T1000 (cell line): ENCODE results near the gene GLIS1.

Experiments
- DNase-seq: peaks from one replicate; lab custom pipeline; 2025; ENCODE audit warnings: mixed read lengths; lab: John Stamatoyannopoulos, UW

The GLIS1 gene

DNA sequence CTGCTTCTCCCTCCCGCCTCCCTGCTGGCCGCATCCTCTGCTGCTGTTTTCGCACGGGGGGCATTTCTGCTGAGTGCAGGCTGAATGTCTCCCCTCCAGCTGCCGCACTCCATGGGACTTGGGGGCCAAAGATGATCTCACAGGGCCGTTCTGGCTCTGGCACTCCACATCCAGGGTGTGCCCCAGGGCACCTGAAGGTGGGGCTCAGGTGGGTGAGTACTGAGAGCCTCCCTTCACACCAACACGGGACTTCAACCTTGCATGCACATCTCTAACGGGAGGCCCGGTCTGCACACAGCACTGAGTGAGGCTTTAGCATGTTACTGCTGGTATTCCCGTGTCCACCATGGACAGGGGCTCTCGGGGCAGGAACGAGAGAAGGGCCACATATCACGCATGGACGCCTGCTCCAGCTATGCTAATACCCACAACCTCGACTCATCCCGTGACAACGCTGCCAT is 190.9 kb downstream of the GLIS1 start:
- DNase-seq: no peak

DNA sequence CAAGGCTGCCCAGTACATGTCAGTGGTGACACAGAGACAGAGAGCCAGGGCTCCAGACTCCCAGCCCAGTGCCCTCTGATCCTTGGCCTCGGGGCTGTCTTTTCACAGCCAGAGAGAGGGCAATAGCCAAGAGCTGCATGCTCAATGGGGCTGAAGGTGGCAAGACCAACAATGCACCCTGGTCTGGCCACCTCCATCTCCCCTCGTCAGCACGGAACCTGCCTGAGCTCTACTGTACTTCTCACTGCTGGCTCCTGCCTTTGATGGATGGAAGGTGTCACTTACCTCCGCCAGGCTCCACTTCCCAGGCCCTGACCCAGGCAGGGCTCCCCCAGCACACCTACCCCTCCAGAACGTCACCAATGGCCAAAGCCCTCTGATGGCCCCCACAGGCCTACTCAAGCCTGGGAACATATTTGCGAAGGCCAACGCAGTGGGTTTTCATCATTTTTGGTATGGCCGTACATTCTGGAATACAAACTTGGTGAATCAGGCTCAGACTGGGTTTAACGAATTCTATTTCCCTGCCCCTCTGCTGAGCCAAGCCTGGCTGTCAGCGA is 191.7 kb downstream of the GLIS1 start:
- DNase-seq: no peak

DNA sequence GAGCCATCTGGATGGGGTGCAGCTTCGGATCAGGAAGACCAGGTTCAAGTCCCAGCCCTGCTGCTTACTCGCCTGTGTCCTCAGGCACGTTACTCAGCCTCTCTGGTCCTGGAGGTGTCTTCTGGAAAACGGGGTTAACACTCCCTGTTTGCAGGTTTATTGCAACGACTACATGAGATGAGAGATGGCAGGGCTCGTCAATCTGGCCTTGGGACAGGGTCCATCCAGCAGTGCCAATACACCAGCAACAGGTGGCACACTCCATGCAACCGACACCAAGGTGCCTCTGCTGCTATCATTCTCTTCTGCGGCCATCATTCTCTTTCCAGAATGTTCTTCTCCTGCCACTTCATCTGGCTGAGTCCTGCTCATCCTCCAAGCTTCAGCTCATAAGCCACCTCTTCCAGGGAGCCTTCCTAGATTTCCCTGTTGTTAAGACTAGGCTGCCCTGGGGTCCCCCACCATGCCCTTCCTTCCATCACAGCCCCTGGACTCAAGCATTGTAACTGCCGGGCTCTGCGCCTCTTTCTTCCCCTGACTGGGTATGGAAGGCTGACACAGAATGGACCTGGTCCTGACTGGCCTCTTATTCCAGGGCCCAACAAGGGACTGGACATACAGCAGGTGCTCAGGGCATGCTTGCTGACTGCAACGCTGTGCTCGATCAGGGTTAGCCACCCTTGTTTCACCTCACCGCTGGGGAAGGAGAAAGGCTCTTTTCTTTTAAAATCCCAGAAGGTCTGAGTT is 192.4 kb downstream of the GLIS1 start:
- DNase-seq: no peak

DNA sequence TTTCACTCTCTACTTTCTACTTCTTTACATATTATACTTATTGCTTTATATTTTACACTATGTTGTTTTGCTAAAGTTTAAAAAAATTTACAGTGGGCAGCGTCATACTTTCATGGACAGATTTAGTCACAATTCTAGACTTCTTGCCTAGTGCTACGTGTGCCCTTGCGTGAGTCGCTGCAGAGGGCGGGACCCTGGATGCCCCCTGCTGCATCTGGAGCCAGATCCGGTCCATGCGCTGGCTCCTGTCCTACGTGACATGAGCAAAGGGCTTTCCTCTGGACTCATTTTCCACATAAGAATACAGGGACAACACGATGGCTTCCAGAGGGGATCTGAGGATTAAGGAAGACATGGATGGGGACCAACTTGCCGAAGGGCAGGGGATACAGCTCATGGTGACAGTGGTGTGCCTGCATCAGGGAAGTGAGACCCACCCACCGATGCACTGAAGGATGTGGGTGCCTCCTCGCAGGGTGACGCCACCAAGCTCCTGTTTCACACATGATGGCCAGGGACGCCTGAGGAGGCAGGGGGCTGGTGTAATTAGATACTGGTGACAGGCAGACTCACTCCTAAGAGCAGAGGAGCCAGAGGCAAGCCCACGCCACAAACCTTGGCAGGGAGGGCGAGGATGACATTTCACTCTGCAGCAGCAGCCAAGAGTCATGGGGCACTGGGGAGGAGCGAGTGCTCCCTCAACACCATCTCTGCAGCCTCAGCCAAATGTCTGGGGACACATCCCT is 193.1 kb downstream of the GLIS1 start:
- DNase-seq: no peak

DNA sequence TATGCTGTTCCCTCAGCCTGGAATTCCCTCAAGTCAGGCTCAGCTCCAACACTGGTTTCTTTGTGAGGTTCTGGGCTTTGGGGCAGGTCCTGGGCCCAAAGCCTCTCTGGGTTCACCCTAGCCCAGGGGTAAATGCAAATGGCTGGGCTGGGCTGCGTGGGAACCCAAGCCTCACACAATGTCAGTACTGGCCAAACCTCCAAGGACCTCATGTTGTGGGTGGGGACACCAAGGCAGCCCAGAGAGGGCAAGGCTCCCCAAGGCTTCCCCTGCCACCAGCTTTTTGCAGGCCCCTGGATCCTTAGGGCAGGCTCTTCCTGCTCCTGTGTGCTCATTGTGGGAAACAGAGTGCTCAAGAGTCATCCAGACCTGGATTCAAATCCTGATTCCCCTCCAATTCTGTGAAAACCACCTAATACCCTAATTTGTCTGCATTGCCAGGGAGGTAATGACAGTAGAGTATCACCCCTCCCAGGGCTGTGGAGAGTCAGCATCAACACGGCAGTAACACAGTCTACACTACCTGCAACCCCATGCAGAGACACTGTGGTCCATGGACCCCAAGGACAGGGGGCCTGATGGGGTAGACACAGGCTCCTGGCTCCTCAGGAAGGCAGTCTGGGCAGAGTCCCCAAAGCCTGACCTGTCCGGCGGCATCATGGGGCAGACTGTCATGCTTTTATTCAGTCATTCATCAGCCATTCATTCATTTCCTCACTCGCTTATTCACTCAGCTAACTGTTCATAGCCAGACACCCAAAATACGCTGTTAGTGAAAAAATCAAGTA is 194.0 kb downstream of the GLIS1 start:
- DNase-seq: no peak

DNA sequence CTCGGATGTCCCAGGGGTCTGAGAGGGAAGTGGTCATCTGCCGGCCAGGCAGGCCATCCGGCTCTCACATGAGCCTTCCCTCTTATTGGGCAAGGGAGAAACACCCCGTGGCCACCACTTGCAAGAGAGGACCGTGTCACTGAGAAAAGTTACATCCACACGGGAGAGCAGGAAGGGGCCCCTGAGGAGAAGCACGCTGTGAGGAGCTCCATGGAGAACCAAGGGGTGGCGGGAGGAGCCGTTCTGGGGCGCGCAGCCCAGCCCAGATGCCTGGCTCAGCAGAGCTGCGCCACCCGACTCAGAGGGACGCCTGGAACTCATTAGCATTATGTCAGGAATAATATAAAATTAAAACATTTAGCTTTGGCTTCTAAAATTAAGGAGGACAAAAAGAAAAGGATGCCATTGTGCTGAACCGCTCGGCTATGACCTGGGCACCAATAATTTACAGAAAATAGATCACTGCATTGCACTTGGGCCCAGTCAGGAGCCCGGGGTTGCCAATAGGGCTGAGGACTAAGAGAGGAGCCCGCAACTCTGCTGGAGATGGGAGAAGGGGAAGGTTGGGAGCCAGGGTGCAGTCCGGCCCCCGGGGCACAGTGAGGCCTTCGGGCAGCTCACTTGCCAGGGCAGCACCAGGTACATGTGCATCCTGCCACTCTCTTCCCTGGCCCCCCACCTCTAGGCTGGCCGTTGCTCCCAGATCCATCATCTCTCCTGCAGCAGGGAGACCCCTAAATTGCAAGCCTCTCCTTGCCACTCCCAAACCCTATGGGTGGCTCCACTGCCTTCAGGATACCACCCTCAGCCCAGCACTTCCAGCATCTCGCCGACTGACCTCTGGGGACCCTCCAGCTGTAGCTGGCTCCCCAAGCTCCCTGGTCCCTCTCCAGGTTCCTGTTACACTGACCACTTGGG is 194.9 kb downstream of the GLIS1 start:
- no peak for DNase-seq

DNA sequence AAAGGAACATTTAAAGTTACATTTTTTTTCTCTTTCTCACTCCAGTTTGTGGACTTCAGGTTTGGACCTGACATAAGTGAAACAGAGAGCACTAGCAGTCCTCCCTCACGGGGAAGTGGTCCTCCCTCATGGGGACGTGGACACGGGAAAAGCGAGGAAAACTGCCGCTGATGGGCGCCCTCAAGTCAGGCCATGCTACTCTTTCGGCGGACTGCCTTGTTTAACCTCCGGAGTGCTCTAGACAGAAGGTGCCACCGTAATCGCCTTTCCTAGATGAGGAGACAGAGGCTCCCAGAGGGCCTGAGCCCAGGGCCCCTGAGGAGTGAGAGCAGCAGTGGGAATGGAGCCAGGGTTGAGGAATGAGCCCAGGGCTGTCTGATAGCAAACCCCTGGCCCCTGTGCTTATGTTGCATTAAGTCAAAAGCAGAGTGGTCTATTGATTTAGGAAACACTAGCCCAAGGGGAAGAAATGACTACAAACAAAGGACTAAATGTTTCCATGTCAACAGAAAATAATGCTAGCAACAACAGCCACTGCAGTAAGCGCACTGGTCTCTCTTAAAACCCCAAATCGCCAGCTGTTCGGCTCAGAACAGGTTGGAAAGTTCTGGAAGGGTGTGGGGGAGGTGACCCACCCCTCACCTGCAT is 195.7 kb downstream of the GLIS1 start:
- no peak for DNase-seq

DNA sequence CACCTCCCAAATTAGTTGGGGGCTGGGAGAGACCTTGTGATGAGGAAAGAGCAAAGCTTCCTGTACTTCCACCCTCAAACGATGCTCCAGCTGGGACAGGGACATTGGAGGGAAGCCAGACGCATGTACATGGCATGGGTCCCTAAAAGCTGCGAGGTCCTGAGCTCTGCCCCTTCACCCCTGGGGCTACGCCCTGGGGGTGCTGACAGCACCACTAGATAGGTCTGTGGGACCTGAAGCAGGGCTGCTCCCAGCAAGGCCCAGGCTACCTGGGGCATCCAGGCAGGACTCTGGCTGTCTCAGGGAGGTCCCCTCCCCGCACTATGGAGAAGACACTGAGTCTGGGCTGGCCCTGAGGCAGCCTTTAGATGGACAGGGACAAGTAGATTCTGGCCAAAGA is 196.4 kb downstream of the GLIS1 start:
- DNase-seq: no peak

DNA sequence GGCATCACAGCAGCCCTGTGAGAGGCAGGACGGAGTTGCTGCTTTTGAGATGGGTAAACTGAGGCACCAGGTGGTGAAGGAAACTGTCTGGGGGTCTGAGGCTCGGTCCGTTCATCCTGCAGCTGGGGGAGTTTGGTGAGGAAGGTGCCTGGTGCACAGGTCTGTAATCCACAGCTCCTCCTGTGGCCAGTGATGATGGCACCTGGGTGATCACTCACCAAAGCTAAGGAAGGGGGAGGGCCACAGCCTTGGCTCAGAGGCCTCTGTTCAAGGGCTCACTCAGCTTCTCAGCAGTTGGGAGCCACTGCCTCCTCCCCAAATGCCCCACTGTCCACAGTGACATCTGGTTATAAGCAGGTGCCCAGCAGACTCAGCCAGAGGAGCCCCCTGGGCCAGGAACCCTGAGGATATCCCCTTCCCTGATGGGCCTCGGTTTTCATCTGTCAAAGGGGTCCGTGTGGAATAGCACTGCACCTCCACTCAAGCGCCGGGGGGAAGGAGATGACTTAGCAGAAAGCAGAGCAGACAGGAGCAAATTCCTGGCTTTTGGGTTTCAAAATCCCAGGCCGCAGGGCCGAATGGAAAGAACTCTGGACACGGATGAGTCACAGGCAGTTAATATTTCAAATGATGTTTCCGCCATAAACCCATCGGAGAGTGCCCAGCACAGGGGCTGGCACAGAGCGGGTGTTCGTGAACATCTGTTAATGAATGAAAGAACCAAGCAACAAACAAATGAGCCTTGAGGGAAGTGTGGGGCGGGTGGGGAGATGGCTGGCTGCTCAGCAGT is 197.0 kb downstream of the GLIS1 start:
- peak; percentile 80 for DNase-seq

DNA sequence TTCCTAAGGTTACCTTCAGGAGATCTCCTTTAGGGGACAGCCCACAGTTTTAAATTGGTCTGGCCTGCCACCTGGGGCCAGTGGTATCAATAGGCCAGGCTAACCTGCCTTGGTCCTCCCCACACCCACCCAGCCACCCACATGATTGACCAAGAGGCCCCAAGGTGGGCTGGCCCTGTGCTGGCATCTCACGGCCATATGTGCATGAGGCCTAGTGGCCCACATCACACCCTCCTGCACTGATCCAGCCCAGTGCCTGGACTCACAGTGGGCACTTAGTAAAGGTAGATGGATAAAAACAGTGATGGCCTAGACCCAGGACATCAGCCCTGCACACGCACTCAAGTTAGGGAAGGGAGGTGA is 197.7 kb downstream of the GLIS1 start:
- no peak for DNase-seq

DNA sequence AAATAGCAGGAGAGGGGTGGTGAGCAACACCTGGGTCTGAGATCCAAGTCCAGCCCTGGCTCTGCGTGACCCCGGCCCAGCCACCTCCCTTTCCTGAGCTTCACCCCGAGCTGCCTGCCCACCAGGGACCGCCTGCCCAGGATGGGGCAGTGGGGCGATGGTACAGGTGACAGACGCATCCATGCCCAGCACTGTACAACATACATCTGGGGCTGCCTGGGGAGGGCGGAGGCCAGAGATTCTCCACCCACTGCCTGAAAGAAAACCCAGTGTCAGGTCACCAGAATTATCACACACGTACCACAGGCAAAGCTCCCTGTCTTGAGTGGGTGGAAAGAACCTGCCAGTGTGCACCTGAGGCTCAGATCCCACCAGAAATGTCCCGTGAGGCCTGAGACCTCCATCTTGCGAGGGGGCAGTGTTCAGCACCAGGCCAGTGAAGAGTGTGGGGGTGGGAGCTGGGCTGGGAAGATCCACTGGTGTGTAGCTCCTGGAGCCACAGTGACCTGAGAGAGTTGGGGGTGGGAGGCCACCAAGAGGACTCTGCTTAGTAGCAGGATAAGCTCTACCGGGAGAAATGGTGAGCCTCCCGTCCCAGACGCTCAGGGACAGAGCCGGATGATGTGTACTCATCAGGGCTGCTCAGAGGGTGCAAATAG is 198.2 kb downstream of the GLIS1 start:
- DNase-seq: no peak

DNA sequence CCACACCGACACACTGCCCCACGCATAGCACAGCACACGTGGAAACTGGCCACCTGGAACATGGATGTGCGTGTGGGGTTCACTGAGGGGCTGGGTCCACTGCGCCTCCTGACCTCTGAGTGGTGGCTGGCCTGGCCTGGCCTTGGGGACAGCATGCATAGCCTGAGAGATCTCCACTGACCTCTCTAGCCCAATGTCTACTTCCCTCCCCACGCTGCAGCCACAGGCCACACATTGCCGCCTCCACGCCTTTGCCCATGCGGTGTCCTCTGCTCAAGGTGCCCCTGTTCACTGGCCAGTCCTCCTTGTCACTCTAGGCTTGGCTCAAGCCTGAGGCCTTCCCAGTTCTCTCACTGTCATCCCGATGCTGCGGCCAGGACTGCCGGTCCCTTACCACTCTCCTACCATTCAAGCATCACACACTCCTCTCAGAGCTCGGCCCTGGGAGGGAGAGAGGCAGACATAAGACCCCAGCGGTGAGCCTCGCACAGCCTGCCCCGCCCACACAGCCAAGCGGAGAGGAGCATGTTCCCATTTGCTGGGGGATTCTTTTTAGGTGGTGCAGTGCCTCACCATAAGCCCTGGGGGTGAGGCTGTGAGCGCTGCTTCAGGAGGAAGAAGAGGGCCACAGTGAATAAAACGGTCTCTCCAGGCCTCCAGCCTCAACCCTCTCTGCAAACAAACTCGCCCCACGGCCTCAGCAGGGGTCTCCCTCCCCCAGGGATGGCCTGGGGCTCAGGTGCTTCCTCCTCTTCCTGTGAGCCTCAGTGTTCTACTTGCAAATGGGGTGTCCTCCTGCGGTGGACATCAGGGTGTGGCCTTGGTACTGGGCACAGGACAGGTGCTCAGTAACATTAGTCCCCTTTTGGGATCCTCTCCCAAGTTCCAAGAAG is 199.0 kb downstream of the GLIS1 start:
- DNase-seq: no peak

DNA sequence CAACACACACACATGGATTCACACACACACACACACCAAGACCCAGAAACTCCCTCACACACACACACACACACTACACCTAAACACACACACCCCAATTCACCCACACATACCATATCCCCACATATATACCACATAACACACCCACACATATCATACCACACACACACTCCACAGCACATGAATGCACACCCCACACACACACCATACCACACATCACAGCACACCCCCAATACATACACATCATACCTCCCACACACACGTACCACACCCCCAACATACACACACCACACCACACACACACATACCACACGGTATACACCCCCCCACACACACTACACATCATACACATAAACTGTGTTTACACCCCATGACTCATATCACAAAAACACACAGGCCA is 199.7 kb downstream of the GLIS1 start:
- DNase-seq: no peak

DNA sequence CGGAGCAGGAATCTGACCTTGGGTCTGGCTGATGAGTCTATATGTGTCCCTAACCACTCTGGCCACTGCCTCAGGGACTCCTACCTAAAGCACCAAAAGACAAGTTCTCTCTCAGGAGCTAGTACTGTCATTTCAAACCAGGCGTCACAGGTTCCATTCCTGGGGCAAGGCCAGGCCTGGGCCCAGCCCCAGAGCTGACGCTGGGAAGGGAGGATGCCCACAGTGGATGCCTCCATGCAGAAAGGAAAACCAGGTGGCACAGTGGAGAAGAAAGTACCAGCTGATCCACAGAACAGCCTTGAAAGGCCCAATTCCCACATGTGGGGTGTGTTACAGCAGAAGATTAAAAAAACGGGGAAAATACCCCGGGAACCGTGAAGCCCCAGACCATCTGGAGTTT is 202.4 kb downstream of the GLIS1 start:
- DNase-seq: no peak

DNA sequence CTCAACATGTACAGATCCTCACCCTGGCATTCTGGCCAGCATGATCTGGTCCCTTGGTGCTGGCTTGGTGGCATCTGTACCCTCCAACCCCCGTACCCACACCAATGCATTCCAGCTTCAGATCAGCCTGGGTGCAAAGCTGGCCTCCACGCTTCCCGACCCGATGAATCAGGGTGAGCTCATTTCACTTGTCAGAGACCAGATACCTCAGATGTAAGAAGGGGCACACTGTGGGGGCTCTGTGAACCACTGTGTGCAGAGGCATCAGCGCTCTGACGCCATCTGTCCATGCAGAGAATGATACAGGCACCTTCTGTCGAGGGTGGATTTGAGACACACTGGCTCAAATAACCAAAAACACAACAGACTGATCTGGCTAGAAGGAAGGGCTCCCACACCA is 203.1 kb downstream of the GLIS1 start:
- no peak for DNase-seq

DNA sequence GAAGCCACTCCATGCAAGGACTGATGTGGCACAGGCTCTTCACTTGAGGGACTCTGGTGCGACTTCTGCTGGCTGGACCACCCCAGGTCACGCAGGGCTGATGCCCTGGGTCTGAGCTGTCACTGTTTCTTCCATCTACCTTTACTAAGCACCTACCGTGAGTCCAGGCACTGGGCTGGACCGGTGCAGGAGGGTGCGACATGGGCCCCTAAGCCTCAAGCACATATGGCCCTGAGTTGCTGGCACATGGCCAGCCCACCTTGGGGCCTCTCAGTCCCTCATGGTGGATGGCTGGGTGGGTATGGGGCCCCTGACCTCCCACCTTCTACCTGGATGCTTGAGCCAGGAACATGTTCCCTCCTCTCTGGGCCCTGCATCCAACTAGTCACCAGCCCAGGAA is 203.7 kb downstream of the GLIS1 start:
- no peak for DNase-seq

DNA sequence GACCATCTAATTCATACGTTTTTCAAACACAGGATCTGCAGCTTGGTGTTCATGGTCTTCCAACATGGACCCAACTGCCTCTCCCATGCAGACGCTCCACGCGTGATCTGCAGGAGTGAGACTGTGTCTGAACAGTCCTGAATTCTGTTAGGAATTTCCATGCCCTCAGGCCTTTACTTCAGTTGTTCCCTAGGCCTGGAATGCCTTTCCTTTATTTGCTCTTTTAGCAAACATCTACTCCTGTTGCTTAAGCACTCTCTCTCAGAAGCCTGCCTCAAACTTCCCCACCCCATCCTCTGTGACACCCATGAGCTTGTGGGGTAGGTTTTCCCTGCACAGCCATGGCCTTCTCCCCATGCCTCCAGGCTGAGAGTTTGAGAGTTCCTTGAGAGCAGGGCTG is 206.1 kb downstream of the GLIS1 start:
- DNase-seq: no peak

DNA sequence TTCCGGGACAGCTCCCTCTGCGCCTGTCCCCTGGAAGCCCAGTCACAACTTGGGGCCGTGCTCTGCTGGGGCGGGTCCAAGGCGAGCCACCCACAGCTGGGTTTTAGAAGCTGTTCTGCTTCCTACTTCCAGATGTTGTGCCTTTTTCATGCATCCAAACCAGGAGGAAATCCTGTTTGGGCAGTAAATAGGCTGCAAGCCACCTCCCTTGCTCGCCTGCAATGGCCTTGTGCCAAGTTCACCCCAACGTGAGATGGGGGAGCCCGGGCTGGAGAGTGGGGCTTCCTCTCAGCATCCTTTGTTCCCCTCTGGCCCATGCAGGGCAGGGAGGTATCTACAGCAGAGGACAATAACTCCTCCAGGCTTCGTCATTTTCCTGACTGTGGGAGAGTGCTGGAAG is 206.6 kb downstream of the GLIS1 start:
- no peak for DNase-seq

DNA sequence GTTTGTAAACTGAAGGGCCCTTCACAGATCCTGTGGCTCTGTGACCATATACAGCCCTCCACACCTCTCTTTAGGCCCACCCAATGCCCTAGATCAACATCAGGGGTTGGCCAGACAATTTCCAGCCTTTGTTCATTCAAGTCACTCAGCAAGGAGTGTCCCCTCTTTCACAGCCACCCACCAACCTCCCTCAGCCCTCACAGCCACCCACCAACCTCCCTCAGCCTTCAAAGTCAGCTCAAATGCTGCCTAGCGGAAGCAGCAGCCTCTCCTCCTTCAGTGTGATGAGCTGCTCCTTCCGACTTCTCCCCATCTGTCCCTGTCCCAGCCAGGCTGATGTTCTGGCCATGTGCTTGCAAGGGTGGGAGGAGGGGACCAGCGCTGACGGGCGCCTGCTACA is 208.4 kb downstream of the GLIS1 start:
- DNase-seq: no peak
